Measurements from ENCODE around the gene NEDD8.

DNA sequence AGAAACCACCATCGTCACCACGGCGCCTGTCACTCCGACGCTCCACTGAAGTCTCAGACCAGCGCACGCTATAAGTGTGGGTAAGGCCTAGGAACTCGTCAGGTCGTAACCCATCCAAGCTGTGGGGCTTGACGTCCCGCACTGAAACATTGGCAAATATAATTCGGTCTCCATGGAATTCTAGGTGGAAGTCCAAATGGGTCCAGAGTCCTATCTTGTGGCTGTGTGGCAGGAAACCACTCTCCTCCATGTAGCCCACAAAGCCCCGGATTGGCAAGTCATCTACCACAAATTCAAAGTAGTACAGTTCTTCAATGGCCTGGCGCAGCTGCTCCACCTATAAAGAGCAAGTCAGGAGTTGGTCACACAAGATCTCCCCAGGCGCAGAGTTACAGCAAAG lies 39.2 kb downstream of the NEDD8 start:
- TF ChIP-seq POLR2AphosphoS5 (IDR thresholded peaks at IDR 0.05), result no peak
- TF ChIP-seq, protein P1, sequence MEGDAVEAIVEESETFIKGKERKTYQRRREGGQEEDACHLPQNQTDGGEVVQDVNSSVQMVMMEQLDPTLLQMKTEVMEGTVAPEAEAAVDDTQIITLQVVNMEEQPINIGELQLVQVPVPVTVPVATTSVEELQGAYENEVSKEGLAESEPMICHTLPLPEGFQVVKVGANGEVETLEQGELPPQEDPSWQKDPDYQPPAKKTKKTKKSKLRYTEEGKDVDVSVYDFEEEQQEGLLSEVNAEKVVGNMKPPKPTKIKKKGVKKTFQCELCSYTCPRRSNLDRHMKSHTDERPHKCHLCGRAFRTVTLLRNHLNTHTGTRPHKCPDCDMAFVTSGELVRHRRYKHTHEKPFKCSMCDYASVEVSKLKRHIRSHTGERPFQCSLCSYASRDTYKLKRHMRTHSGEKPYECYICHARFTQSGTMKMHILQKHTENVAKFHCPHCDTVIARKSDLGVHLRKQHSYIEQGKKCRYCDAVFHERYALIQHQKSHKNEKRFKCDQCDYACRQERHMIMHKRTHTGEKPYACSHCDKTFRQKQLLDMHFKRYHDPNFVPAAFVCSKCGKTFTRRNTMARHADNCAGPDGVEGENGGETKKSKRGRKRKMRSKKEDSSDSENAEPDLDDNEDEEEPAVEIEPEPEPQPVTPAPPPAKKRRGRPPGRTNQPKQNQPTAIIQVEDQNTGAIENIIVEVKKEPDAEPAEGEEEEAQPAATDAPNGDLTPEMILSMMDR (IDR thresholded peaks at IDR 0.05 in 8 of 11, conservative IDR thresholded peaks at IDR 0.05 in 3 of 11), result no peak

All from spleen (tissue), 7 donors.